HG03039 (cell line): Measurements from ENCODE around the gene TIGD1.

Experiments used
- ATAC-seq: cut with Tn5 transposase; IDR thresholded peaks from one replicate; pipeline ENCODE4 v1.9.1; 2021; ENCODE audit warnings: mild to moderate bottlenecking, moderate library complexity; ENCODE audit not compliant: unreplicated experiment

TIGD1 gene

GRCh38 chr2:232524771-232525170 lies 25.6 kb downstream of the TIGD1 start:
- no peak for ATAC-seq

DNA sequence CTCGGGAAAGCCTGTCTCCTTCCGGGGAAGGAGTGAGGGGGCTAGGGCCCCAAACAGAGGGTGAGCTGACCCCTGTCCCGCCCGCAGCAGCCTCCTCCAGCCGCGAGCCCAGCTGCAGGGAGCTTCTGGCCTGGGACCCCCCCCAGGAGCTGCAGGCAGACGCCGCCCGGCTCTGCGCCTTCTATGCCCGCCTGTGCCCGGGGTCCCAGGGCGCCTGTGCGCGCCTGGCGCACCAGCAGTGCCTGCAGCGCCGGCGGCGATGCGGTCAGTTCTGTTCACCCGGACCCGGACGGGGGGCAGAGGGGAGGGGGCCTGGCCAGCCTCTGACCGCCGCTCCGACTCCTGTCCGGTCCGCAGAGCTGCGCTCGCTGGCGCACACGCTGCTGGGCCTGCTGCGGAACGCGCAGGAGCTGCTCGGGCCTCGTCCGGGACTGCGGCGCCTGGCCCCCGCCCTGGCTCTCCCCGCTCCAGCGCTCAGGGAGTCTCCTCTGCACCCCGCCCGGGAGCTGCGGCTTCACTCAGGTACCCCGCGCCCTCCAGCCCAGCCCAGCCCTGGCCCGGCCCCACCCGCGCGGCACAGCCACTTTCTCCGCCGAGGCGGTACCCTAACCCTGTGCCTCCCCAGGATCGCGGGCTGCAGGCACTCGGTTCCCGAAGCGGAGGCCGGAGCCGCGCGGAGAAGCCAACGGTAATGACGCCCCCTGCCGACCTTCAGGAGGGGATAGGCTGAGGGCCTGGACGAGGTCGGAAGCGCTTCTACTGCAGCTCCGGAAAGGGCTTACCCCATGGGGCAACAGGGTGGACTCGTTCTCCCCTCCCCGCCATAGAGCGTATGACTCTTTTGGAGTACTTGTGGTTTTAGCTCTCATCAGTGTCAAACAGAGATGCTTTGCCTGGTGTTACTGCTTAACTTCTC lies 26.4 kb downstream of the TIGD1 start:
- no peak for ATAC-seq

- ATAC-seq, result no peak
These were observed 27.0 kb downstream of the TIGD1 start for GRCh38 chr2:232523402-232523681.

GRCh38 chr2:232522623-232523401 lies 27.5 kb downstream of the TIGD1 start:
- no peak for ATAC-seq

- no peak for ATAC-seq
These were observed 28.3 kb downstream of the TIGD1 start for GRCh38 chr2:232521959-232522622.

GRCh38 chr2:232521098-232521497 lies 29.3 kb downstream of the TIGD1 start:
- ATAC-seq, result no peak

- no peak for ATAC-seq
These were observed 29.9 kb downstream of the TIGD1 start for GRCh38 chr2:232520489-232520888.

DNA sequence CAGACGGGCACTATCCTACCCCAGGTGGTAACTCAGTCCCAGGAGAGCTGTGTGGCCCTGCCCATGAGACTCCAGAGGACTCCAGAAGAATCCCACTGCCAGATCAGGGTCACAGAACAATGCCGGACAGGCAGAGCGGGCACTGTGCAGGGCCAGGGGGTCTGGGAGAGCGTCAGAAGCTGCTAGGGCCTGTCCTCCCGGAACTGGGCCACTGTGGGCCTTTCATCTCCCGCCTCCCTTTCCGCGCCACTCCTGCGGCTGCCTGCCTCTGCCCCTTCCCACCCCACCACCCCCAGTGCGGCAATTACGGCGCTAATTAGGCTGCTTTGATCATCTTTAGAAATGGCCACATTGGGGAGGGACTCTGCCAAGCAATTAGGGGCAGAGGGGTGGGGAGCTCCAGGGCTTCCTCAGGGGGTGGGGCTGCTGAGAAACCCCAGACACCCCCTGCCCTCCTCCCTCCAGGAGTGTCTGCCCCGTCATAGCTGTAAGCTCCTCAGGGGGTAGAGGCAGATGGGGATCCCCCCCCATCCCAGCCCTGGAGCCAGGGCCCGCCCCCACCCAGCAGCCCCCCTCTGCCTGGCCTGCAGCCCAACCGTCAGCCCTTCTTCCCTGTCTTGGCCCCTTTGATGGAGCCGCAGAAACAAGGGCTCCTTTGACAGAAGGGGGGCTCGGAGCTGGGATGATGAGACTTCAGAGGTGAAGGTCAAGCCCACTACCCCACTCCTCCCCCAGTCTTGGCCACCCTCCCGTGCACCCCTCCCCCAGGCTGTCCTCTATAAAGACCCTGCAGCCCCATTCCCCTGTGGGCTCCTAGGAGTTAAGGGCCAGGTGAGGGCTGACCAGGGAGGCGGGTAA lies 30.5 kb downstream of the TIGD1 start, which contains the start of gene PRSS56:
TSS of gene PRSS56 (plus strand) at position 808 of the 858 bp plus-strand sequence. CDS start 211 bp downstream, outside the sequence.
- no peak for ATAC-seq

DNA sequence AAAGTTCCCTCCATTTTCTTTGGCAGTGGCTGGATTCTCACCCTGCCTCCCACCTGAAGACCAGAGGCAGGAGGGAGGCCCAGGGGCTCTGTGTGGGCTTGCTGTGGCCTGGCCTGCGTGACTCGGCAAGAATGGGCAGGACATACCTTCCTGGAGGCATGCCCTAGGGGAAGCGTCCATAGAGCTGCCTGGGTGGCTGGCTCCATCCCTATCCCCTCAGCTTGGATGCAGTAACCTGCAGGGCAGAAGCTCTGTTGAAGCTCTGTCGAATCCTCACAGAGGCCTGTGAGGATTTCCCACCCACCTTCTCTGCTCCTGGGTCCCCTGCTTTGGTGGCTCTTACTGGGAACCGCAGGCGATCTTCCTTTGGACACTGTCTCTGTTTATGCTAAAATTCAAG lies 31.5 kb downstream of the TIGD1 start:
- ATAC-seq, result no peak

DNA sequence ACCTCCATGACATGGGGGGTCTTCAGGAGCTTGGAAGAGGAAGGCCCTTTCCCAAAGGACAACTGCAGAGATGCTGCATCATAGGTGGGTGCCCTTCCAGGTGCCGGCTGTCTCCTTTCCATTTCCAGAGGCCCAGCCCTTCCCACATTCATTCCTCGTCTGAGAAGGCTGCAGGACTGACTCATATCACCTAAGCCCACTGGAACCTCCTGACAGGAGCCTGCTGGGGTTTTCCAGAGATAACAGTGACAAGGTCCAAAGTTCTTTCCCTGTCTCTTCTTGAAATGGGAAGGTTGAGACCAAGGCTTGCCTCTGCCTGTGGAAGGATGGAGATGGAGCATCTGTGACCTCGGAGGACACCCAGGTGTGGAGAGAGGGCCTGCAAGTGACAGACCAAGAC lies 33.8 kb downstream of the TIGD1 start:
- ATAC-seq, result no peak

DNA sequence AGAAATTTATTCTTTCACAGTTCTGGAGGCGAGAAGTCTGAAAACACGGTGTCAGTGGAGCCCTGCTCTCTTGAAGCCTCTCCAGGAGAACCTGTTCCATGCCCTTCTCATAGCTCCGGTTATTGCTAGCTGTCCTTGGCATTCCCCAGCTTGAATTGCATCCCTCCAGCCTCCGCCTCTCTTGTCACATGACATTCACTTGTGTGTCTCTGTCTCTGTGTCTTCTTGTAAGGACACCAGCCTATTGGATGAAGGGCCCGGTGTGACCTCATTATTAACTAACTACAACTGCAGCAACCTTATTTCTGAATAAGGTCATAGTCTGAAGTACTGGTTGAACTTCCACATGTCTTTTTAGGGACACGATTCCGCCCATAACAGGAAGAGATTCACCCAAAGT lies 34.7 kb downstream of the TIGD1 start:
- no peak for ATAC-seq

- no peak for ATAC-seq
These were observed 37.0 kb downstream of the TIGD1 start for GRCh38 chr2:232513353-232513752.

GRCh38 chr2:232512602-232513001 lies 37.8 kb downstream of the TIGD1 start:
- no peak for ATAC-seq

GRCh38 chr2:232511336-232511890 lies 38.9 kb downstream of the TIGD1 start:
- ATAC-seq, result no peak

- no peak for ATAC-seq
These were observed 42.1 kb downstream of the TIGD1 start for GRCh38 chr2:232508251-232508650.

DNA sequence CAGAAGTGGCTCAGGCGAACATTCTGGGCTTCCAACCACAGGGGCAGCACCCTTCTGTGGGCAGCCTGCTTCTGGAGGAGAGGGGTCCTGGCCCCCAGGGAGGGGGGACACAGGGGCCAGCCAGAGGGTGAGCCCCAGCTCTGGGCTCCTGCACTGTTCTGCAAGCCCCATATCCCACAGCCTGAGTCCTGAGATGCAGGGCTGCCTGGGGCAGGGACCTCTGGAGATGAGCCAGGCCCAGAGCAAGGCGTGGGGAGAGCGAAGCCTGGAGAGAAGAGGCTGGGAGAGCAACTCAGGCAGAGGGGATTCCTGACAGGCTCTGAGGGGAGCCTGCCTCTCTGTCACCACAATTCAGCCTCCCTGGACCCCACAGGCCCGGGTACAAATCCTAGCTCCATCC lies 43.6 kb downstream of the TIGD1 start:
- ATAC-seq, result no peak

- no peak for ATAC-seq
These were observed 44.5 kb downstream of the TIGD1 start for GRCh38 chr2:232505856-232506255.

GRCh38 chr2:232504438-232504837 lies 45.9 kb downstream of the TIGD1 start:
- ATAC-seq, result no peak

- no peak for ATAC-seq
These were observed 46.5 kb downstream of the TIGD1 start for GRCh38 chr2:232503809-232504323.
